Activated T-cell treated with anti-CD3 and anti-CD28 coated beads for 24 hours (primary cell): ENCODE measurements around the gene DNAAF8.

ENCODE experiments used
- DNase-seq: peaks from one replicate; pipeline ENCODE4 v3.0.0-alpha.2; 2020; ENCODE audit warnings: low read depth

The DNAAF8 gene

DNA sequence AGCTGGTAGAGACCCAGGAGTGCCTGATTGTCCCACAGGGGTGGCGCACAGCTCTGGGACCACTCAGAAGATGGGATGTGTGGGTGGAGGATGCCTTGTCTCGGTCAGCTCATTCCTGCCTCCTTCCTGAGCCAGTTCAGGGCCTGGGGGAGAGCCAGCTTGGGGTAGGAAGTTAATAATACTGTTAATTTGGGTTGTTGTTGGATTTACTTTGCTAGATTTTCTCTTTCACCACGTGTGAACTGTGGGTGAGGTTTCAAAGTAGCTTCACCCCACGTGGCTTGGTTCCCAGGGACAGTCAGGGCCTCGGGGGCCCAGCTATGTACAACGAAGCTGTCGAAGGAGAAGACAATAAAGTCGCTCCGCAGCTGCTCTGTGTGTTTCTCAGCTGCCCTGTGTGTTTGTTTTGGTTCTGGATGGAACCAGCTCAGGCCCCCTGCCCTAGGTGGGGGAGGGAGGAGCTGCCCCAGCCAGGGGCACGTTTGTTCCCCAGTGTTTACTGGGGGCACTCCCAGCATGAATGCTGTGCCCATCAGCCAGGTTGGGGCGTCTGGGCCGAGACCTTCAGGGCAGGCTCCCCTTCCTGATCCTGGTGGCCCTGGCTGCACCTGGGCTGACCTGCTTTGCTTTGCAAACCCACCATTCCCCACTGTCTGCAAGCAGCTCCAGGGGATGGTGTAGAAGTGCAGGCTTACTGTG is 38.7 kb upstream of the DNAAF8 start:
- DNase-seq = no peak

DNA sequence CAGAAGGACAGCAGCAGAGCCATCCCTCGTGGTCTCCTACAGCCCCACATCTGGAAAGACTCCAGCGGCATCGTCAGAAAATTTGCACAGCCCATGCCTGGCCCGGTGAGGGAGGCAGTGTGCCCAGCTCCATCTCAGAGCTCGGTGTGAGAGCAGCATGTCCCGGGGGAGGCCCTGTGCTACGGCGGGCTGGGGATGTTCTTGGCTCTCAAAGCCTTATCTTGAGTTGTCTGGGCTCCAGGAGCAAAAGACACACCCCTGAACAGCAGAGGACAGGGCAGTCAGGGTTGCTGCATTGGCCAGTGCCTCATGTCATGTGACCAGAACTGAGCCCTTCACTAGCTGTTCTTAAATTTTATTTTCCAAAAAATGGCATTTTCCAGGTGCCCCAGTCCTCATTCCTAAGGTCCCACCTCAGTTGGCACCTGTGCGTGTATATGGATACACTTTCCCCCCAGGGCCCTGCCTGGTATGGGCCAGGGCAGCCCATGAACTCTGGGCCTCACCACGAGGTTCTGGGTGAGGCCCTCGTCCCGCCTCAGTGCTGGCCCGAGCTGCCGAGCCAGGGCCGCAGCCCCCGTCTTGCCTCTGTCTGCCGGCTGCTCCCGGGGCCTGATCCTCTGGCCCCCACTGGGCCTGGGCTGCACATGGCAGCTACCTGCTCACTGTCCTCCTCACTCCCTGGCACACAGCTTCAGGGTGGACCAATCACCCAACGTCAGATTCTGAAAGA is 38.0 kb upstream of the DNAAF8 start:
- no peak for DNase-seq

DNA sequence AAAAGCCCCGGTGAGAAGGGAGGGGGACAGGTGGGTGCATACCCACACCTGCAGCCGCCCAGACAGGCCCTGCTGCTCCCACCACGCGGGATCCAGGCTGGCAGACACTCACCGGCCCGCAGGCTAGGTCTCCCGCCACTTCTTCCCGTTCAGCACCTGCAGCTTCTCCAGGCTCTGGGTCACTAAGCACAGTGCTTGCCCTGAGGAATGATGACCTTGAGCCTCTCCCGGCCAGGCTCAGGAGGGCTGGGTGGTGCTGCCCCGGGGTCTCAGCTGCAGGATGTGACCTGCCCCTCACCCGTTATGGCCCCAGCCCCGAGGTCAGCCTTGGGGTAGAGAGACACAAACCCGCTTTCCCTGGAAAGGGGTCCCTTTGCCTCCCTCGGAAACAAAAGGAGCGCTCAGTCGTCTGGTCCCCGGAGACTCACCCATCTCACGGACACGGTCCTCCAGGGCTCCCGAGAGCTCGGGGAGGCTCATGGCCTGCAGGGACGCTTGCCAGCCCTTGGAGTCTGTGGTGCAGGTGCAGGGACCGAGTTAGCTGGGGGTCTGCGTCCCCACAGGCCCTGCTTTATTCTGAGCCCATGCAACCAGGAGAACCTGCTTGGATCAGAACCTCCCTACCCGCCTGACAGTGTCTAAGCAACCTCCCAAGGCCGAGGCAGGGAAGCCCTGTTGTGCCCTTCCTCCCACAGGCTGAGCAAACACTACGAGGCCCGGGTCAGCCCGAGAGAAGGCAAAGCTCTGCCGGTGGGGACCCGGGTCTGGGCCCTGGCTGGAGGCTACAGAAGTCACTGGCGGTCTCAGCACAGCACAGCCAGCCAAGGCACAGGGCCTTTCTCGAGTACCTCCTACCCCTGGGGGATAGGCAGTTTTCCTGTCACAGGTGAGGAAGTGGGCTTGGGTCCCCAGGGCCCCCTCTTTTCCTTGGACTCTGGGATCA is 37.2 kb upstream of the DNAAF8 start:
- DNase-seq = no peak

DNA sequence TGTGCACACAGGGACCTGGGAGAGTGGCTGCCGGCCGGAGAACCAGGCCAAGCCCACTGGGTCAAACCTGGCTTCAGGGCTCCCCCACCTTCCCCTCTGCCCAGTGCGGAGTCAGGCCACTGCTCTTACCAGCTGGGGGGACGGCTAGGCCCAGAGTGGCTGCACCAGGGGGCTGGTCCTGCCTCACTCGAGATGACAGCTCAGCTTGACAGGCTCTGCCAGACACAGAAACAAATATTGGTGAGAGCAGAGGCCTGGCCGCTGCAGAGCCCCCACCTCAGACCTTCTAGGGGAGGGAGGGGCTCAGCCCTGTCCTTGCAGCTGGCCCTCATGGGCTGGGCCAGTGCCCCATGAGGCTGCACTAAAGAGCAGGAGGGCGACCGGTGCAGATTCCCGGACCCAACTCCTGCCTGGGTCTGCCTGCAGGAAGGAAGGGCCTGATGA is 36.5 kb upstream of the DNAAF8 start:
- no peak for DNase-seq

- DNase-seq = no peak
These were observed 35.9 kb upstream of the DNAAF8 start for GRCh38 chr16:4698321-4699045.

DNA sequence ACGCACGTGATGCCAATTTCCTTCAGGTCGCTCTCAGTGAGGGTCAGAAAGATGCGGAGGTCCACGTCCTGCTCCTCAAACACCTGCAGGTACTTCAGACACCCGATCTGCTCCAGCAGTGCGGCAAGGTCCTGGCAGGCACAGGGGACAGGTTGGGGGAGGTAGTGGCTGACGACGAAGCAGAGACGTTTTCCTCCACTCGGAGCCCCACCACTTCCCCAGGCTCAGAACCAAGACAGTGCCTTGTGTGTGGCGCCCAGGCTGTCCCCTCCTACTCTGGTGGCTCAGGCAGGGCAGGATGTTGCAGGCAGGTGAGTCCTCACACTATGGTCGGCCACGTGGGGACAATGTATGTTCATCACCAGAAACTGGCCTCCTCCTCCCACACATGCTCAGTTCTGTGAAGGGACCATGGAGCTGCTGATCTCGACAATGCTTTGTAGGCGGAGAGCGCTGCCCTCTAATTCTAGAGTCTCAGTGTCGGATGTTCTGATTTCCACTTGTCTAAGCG is 35.2 kb upstream of the DNAAF8 start:
- no peak for DNase-seq

DNA sequence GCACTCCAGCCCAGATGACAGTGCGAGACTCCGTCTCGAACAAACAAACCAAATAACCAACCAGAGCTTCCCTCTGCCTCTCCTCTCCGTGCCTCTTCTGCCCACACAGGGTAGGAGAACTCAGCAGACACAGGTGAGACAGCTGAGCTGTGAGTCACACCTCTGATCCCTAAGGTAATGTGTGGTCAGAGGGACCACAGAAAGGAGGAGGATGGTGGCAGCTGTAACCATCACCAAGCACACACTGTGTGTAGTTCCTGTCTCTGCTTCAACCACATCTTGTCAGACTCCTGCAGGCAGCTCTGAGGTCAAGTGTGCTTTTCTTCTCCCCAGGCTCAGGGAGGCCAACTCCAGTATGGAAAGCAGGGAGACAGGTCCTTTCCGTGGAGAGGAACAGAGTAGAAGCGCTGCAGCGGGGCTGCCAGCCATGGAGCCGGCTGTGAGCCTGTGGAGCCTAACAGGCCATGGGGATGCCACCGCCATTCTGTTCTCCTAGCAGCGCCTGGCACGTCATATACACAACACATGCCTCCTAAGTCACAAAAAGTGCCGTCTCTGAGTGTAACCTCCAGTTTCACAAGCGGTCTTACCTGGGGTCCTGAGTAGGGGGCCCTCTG is 33.8 kb upstream of the DNAAF8 start:
- no peak for DNase-seq

DNA sequence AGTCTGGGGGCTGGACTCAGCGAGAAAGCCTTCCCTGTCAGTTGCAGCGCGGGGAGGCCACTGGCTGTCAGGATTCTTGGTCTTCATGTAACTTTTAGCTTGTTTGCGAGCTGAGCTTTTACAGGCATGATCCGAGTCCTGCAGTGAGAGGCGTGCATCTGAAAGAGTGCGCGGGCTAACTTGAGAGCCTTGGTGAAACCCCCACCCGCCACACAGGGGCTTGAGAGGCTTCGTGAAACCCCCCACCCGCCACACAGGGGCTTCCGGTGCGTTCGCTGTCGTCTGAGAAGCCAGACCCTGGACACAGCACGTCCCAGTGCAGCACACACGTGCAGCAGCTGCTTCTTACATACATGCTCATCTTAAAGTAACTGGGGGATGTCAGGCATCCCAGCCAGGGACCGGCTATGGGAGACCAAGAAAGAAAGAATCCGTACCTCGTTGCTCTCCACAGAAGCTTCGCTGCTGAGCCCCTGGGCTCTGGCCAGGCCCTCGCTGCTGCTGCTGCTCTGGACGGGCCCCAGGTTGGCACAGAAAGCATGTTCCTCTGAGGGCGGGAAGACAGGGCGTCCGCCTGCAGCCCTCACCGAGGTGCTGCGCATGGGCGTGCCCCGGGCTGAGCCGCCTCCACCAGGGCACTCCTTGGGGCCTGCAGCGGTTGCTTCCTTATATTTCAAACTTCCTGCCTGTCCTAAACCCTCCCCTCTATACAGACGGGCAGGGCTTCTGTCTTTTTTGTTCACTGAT is 33.2 kb upstream of the DNAAF8 start:
- DNase-seq = no peak

- DNase-seq = no peak
These were observed 32.4 kb upstream of the DNAAF8 start for GRCh38 chr16:4701791-4702465.

DNA sequence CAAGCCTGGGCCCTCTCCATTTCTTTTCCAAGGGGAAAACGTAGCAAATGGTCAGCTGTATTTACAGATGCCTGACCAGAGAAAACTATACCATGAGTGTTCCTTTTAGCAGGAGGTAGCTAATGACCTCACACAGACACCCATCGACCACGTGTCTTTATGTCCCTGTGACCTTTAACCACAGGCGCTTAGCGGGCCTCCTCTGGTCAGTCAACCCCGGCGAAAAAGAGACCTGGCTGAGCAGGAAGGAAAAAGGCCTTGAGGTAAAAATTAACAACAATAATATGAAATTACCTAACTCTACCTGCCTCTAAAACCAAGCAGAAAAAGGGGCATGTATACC is 31.9 kb upstream of the DNAAF8 start:
- no peak for DNase-seq

DNA sequence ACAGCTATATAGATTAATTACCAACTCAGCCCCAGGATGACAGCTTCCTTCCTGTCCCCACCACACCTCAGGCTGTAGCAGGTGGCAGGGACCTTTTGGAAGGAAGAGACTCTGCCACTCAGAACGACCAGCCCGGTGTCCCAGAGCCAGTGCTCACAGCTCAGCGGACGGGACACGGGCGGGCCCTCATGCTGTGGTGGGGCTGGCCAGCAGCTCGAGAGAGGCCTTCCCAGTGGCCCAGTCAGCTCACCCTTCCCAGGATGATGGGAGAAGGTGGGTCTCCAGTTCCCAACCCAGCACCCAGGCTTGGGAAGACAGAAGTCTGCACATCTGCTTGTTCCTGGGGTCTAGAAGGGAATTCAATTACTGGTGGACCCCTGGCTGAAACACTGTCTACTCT is 30.4 kb upstream of the DNAAF8 start:
- no peak for DNase-seq

DNA sequence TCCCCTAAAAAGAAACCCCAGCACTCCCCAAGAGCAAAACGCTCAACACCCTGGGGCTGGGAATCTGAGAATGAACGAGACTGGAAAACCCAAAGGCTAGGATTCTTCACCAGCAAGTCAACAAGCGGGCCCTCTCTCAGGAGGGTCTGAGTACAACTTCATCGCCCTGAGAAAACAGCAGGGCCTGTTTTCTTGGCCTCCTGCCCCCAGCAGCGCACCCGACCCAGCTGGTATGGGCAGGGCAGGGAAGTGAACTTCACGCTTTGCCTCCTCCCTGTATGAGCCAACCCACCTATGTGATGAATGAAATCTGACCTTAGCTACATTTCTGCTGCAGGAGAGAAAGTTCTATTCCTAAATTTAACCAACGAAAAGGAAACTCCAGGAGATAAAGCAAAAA is 29.8 kb upstream of the DNAAF8 start:
- DNase-seq = no peak

GRCh38 chr16:4704913-4705312 is 29.4 kb upstream of the DNAAF8 start:
- DNase-seq = no peak

DNA sequence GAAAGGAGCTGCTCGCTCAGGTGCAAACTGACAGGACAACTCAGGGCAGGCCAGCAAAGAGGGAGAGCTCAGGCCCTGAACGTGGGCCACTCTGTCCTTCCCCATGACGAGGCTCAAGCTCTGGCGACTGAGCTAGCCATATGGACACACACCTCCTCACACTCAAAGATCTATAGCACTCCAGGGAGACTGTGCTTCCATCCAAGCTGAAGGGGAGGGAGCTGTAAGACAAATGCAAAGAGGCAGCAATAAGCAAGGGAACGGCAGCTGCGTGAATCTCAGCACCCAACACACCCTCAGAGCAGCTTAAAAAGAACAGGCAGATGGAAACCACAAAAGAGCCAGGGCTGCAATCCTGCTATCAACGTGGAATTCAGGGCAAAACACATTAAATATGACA is 27.5 kb upstream of the DNAAF8 start:
- no peak for DNase-seq

DNA sequence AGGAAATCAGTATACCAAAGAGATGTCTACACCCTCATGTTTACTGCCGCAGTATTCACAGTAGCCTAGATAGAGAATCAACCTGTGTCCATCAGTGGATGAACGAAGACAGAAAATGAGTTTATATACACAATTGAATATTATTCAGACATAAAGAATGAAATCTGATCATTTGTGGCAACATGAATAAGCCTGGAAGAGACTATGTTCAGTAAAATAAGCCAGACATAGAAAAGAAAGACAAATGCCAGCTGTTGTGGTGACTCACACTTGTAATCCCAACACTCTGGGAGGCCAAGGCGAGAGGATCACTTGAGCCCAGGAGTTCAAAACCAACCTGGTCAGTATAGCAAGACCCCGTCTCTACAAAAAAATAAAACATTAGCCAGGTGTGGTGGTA is 24.9 kb upstream of the DNAAF8 start:
- no peak for DNase-seq

DNA sequence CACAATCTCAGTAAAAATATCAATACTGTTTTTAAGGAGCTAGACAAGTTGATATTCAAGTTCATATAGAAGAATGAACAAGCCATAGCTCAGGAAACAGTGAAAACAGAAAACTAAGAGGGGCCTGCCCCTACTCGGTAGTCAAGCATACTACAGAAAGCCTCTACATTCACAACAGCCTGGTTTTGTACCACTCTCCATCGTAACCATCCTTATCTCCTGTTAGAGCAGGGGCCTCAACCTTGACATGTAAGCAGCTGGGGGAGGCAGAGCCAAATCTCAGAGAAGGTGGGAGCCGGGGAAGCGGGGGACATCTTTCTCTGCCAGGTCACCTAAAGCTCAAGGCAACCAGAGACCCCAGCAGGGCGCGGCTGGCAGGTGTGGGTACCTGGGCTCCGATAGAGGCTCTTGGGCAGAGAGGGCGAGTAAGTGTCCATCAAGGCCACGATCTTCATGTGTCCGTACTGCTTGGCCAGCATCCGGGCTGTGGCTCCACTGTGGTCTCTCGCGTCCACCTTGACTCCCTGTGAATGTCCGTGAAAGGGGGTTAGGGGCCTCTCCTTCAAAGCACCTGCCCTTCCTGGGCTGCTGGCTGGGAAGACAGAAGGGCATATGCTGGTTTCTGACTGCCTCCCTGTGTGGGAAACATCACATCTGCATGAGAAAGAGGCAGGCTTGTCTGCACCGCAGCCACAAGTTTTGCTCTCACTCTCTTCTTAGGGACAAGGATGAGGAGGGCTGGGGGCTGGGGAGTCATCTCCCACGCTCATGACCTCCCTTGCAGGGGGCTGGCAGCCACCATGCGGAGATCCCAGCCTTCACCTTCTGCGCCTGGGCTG is 20.5 kb upstream of the DNAAF8 start:
- no peak for DNase-seq

GRCh38 chr16:4714996-4715395 is 19.3 kb upstream of the DNAAF8 start:
- no peak for DNase-seq

GRCh38 chr16:4718466-4718865 is 15.9 kb upstream of the DNAAF8 start:
- DNase-seq = no peak

- DNase-seq = no peak
These were observed 11.1 kb upstream of the DNAAF8 start for GRCh38 chr16:4723071-4723767.
